HG02981 (cell line): ENCODE data around the gene GLOD4.
"Not testable (repeated sequence)": the region's sequence is repeated elsewhere in the genome, so short reads cannot be mapped to it uniquely, and the experiment has no call there.

Source experiments
- ATAC-seq: cut with Tn5 transposase; IDR thresholded peaks from one replicate; pipeline ENCODE4 v1.9.1; 2021; ENCODE audit warnings: mild to moderate bottlenecking, moderate library complexity; ENCODE audit not compliant: unreplicated experiment

Gene GLOD4

DNA sequence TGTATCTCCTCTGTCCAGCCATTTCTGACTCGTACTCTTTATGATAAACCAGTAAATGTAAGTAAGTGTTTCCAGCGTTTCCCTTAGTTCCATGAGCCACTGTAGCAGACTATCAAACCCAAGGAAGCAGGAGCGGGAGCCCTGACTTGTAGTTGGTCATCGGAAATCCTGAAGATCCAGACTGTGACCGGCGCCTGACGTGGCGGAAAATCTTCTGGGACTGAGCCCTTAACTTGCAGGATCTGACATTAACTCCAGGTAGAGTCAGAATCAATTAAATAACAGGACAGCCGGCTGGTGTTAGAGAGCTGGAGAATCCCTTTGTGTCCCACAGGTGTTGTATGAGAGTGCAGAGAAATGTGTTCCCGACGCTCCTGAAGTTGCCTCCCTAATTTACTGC lies 4.0 kb downstream of the GLOD4 start:
- no peak for ATAC-seq

DNA sequence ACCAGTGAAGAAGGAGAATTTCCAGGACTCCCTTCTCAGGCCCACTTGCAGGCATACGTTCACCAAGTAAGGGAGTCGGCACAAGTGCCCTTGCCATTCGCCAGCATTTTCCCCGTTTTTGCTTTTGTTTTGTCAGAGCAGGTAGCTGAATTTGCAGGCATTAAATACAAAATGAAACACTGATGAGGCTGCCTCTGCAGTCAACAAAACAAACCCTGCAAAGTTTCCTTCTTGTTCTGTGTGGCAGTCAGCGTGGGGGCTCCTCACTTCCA lies 7.8 kb downstream of the GLOD4 start:
- ATAC-seq = no peak

DNA sequence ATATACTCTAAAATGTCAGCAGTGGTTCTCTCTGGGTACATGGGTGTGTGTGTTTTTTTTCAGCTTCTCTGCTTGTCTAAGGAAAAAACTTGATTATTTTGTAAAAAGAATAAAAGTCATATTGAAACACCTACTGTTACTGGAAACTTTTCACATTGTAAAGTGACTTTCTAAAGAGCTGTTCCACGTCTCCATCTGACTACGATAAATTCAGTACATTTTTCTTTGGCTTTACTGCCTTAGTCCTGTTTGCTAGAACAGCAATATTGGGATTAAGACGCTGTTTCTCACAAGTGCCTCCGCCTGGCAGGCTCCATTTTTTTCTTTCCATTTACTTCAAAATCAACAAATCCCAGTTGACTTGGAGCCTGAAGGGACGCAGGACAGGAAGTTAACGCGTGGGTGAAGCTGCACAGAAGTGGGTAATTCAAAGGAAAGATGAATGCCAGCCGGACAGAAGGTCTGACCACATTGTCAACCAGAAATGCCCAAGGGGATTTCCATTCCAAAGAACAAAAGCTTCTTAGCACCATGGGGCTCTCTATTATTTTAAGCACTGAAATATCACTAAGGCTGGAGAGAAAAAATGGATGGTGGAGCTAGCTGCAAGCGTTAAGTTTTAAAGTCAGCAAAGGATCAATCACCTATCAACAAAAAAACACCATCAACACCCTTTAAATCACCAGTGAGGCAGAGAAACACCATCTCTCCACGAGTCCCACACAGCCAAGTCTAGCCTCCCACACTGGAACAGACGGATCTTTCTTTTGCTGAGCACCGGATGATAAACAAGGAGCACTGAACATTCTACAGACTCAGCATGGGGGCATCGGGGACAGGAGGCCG lies 8.4 kb downstream of the GLOD4 start:
- no peak for ATAC-seq

DNA sequence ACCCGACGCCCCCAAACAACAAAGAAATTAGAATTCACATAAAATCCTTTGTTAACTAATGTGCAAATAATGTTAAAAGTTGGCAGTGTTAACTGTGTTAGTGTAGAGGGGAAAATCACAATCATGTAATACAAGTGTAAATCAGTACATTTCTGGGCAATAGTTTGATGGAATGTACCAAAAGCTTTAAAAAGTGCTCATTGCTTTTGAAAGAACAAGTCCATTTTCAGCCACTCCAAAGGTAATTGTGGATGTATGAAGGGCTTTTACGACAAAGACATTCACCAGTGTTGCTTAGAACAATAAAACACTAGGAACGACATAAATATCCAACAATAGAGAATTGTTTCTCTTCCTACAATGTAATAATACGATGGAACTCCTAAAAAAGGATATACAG lies 9.1 kb downstream of the GLOD4 start:
- no peak for ATAC-seq

DNA sequence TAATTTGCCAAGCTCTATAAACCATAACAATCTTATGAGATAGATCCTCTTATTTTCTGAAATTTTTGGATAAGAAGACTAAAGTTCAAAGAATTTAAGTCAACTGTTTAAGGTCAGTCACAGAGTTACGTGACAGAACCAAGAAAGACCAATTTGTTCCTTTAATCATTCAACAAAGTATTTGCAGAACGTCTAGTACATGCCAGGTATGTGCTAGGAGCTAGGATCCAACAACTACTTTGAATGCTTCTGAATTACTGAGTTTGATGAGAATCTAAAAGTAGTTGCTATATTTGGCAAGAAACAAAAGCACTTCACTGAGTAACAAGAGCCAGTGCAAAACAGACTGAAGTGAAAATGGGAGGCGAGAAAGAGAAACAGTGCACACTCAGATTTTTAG lies 15.0 kb downstream of the GLOD4 start:
- ATAC-seq = no peak

DNA sequence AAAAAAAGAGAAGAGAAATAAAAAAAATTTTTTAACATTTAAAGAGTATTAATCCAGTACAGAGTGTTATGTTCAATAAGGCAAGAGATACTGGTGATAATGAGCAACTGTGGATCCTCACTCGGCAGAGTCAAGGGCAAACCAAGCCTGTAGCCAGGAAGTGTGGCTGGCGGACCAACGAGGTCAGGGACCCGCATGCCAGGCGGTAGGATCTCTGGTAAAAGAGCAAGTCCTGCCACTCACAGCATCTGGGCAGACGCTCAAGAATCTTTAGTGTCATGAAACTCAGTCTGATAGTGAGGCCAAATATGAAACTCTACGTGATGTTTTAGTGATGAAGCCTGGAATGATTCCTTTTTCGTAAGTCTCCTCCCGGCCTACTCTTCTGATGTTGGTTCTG lies 21.7 kb downstream of the GLOD4 start:
- ATAC-seq = no peak

DNA sequence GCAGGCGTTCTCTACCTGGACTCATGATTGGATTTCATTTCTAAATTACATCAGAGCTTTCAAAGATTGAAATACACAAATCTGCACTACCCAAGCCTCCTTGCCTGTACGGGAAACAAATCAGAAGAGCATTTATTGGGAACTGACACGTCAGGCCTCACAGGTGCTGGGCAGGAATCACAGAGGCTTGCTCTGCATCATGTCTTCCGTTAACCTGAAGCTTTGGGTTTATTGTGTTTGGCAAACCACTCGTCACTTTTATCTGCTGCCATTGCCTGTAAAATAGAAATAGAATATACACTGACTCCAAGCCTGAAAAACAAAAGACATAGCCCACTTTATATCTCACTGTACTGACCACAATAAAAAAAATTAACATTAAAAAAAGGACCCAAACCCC lies 22.1 kb downstream of the GLOD4 start:
- ATAC-seq = no peak

DNA sequence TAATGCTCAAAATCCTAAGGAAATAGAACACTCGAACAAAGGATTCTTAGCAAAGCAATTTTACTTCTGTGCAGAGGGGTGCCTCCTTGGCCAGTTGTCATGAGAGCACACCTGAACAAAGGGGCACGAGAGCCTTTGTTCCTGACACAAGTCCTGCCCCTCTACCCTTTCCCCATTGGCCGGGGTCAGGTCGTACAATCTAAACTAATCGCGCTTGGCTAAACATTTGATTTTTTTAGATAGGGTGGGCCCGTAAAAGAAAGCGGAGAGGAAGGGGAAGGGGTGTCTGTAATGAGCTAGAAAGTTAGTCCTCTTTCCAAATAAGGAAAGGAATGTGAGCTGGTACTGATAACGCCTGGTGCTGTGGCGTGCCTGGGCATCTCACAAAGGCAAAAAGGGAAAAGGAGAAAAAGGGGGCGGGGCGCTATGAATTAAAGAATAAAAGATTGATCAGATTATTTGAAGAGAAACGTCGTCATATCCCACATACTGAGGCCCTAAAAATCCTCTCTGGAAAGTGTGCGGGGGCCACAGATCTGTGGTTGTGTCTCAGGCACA lies 26.0 kb downstream of the GLOD4 start:
- not testable (repeated sequence) for ATAC-seq

DNA sequence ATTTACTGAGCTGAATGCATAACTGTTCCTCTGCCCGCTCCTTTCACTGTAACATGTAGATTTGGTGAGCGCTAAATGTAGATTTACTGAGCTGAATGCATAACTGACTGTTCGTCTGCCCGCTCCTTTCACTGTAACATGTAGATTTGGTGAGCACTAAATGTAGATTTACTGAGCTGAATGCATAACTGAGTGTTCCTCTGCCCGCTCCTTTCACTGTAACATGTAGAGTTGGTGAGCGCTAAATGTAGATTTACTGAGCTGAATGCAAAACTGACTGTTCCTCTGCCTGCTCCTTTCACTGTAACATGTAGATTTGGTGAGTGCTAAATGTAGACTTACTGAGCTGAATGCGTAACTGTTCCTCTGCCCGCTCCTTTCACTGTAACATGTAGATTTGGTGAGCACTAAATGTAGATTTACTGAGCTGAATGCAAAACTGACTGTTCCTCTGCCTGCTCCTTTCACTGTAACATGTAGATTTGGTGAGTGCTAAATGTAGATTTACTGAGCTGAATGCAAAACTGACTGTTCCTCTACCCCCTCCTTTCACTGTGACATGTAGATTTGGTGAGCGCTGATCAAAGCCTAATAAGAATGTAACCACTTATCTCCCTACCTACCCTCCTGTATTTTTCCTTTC lies 26.6 kb downstream of the GLOD4 start:
- not testable (repeated sequence) for ATAC-seq

DNA sequence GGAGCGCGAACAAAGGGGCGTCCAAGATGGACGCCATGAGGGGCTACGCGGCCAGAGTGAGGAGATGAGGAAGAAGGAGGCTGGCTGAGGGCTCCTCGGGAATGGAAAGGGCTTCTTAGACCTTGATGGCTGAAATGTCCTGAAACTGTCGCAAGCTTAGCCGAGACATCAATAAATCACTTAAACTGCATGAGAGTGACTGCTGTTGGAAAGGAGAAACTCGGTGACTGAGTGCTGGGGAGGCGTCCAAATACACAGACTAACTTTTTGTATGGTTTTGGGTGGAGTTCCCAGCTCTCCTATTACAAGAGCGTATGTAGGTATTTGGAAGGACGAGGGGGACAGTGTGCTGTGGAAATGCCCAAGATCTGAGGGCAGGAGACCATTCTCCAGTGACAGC lies 28.7 kb downstream of the GLOD4 start:
- ATAC-seq = no peak

DNA sequence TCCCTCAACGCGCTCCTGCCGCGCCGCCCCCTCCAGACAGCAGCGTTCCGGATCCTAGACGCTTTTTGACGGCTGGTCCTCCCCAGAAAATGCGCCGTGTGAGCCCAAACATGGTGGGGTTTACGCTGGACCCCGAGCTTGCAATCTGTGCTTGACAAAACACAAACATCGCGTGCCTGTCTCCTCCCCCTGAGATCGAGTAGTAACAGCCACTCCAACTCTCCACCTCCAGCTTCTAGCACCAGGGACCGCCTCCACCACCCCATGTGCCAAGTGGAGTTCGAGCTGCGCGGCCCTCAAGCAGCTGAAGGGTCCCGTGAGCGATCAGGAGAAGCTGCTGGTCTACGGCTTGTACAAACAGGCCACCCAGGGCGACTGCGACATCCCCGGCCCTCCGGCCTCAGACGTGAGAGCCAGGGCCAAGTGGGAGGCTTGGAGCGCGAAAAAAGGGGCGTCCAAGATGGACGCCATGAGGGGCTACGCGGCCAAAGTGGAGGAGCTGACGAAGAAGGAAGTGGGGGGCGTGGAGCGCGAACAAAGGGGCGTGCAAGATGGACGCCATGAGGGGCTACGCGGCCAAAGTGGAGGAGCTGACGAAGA lies 29.4 kb downstream of the GLOD4 start:
- ATAC-seq = peak; percentile 8

DNA sequence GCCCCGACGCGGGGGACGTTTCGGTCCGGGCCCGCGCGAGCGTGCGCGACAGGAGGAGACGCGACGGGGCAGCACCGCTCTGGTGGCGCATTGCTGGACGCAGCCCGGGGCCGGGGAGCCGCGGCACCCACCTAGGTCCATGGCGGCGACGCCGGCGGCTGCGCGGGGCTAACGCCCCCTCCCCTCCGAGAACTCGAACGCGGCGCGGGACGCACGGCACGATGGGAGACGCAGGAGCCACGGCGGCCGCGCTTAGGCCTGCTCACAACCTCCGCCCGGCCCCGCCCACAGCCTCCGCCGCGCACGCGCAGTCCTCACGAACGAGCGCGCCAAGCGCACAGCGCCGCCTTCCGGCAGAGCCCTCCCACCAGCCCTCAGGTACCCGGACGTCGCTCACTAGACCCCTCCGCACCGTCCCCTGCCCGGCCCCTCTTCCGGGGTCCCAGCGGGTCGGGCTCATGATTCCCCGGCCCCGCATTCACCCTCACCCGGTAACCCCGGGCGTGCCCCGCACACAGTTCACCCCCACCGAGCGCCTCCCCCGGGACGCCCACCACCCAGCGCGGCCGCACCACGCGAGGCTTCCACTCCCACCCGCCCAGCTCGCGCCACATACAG lies 30.0 kb downstream of the GLOD4 start, which contains the start of gene GEMIN4:
Gene GEMIN4, minus strand, starts transcription at position 263 of the 618 bp plus-strand sequence. Its CDS starts 122 bp downstream, at position 141.
- ATAC-seq = peak; percentile 75

DNA sequence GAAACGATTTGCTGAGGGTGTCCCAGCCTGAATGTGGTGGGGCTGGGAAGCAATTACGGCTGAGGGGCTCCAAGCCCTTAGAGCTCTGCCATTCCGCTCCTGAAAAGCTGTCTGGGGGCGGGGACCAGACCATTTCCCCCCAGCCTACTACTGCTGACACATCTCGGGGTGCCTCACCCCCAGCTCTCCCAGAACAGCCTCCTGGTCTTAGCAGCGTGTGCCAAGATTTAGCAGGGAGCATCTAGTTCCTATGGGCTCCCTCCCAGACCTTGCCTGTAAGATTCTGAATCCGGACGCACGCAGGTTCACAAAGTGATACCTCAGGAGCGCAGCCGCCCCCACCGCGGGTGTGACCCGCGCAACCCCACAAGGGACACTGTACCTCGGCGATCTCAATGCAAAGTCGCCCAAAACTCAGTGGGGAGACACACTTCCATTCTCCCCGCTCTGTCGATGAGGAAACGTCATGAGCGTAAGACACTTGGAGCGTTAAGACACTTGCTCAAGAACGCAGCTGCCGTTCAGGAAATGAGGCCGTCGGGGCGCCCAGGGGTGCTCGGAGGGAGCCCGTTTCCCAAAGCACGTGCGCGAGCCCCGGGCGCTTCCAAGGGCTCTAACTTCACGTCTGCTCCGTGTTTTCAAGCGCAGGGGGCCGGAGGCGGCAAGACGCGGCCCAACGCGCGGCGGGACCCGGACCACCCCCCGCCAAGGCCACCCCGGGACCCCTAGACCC lies 30.6 kb downstream of the GLOD4 start:
- peak; percentile 34 for ATAC-seq

DNA sequence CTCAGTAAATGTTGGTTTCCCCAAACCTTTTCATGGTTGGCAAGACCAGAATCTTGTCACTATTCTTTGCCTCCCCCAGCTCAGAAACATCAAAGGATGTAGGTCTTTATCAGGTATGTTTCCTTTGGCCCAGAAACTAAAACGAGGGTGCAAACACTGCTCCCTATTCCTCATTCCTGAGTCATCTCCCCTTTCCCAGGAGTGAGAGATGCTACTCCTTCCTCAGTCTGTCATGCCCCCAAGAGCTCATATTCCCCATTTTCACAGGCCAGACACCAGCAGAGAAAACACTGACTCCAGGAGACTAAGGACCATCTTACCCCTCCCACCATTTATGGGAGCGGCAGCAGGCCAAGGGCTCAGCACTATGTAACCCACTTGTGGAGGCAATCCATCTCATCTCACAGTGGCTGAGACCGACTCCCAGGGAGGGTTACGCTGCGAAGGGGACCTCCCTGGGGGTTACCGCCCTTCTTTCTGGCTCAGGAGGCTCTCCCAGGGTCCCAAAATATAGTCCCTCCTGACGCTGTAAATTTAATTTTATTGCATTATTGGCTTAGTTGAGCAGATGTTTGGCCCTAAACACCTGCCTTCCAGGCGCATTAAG lies 31.5 kb downstream of the GLOD4 start:
- no peak for ATAC-seq

DNA sequence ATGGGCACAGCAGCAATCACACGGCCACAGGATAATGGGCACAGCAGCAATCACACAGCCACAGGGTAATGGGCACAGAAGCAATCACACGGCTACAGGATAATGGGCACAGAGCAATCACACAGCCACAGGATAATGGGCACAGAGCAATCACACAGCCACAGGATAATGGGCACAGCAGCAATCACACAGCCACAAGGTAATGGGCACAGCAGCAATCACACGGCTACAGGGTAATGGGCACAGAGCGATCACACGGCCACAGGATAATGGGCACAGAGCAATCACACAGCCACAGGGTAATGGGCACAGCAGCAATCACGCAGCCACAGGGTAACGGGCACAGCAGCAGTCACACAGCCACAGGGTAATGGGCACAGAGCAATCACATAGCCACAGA lies 32.7 kb downstream of the GLOD4 start:
- ATAC-seq = not testable (repeated sequence)

DNA sequence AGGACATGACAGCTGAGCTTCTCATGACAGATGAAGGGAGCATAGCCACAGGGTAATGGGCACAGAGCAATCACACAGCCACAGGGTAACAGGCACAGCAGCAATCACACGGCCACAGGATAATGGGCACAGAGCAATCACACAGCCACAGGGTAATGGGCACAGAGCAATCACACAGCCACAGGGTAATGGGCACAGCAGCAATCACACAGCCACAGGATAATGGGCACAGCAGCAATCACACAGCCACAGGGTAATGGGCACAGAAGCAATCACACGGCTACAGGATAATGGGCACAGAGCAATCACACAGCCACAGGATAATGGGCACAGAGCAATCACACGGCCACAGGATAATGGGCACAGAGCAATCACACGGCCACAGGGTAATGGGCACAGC lies 33.5 kb downstream of the GLOD4 start:
- not testable (repeated sequence) for ATAC-seq

DNA sequence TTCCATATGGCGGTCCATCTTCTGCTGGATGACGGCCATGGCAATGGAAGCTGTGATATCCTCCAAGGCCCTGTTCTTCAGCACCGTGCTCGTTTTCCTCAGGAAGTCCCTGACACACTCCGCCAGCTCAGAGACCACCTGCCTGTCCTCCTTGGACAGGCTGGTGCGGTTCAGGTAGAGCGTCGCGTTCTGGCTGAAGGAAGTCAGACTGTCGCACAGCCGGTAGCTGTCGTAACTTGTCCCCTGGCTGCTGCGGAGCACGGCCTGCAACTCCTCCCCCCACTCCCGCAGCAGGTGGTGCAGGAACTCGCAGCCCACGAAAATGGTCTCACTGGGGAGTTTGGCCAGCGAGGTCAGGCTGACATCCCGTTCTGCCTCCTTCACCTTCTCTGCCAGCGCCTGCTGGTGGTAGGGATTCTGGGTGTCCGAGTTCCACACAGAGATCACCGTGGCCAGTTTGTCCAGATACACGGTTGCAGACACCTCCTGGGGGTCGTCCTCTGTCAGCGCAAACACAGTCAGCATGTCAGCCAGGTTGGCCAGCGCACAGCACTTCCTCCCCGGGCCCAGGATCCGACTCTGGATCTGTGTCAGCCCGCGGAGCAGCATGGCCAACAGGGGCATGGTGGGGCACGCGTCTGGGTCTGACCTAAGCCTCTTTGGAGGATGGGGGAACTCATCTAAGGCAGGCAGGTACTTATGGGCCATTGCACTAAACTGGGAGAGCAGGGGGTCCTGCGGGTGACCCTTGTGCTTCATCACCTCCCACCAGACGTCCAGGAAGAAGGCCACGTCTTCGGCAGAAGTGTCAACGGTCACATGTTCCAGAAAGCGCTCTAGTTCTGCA lies 35.1 kb downstream of the GLOD4 start:
- ATAC-seq = no peak

DNA sequence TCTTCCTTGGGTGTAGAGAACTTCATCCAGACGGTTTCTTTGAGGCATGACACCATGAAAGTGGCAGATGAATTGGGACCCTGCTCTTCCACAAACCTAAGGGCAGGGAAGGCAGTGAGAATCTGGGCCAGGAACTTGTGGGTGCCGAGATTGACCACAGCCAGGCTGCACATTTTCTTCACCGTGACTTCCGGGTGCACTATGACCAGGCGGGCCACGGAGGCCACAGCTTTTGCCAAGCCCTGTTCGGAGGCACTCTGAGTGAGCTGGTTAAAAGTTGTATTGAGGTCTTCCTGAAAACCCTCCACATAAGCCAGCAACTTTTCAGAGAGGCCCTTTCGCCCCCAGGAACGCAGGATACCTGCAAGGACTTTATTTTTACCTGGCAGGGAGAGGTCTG lies 35.9 kb downstream of the GLOD4 start:
- ATAC-seq = no peak

DNA sequence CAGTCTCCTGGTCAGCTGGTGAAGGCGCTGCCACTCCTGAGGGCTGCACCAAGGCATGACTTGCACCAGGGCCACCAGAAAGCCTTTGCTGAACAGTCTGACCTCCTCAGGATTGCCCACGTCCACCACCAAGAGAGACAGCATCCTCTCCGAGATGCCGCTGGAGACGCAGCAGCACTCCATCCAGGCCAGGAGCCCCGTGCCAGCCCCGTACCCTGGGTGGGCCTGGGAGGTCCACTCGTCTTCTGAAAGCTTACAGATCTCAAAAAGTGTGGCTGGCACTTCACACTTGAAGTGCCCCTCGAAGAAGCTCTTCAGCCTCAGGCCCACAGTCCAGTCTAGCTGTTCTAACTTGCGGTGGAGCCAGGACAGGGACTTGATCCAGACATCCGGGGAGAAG lies 36.7 kb downstream of the GLOD4 start:
- ATAC-seq = no peak
